ENCODE results near the gene KLF13. TPM values are rescaled to one million over a fixed set of nuclear protein-coding genes. Genes with fewer than 3 reads are reported as not detected.

KLF13 gene
- total RNA-seq, 1 experiment from 2014 or later = 60.1 TPM

DNA sequence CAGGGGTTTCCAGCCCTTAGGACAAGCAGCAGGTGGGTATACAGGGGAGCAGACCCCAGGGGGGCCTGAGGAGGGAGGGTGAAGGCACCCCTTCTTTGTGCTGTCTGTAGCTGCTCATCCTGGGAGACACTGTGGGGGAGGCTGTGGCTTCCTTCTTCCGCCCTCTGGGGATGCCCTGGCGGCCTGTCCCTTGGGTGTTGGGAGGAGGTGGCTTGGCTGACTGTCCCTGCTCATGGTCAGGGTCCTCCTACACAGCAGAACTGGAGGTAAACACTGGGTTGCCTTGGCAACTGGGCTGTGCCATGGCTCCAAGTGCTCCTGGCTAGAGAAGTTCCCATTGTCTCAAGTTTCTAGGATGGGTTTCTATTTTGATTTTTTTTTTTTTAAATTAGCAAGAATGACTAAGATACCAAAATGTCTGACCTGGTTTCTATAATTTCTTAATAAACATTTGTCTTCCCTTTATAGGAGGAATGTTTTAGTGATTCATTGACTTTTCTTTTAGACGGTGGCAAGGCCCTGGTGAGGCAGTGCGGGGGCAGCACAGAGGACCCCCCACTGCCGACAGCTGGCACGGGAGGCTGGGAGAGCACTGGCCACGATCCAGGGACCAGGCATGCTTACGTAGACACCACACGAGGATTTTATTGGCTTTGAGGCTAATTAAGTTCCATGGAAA, 12.4 kb downstream of the KLF13 start:
- POLR2A ChIA-PET = no interaction called here
- H3K9me2 ChIP-seq (ENCODE audit: insufficient read depth) = no peaks in the 10 kb centered on the region
- no peak overlapping the region for H2AFZ ChIP-seq (ENCODE audit: low read depth, low read length, poor library complexity, severe bottlenecking)
- H3K9me3 ChIP-seq (ENCODE audit: control insufficient read depth in 1 of 2, insufficient read depth in 1 of 2, low read depth in 1 of 2, low read length in 2 of 2) = no peaks in the 10 kb centered on the region
- RAD21 ChIA-PET (ENCODE audit: low non-redundant PET in 1 of 2, low total read pairs in 2 of 2, uncharacterized antibody in 2 of 2, unreplicated experiment in 2 of 2) = no interaction called here
- no TSS peak for BruUV-seq (replicated peaks)
- H3K79me2 ChIP-seq (ENCODE audit: insufficient read depth, low read length) = peaks cover 74% of the 10 kb centered on the region
- no peaks in the 10 kb centered on the region for H3K27me3 ChIP-seq (ENCODE audit: insufficient read depth, low read length)
- peaks cover 7% of the 10 kb centered on the region in 2 experiments; a peak in 3 of 4 replicates for H3K4me1 ChIP-seq (ENCODE audit: control insufficient read depth in 1 of 2, insufficient read depth in 2 of 2, low read length in 2 of 2)
- no peak overlapping the region for H3K27ac ChIP-seq (ENCODE audit: low read depth, low read length)
- intact Hi-C loops (cut with micrococcal nuclease) = no loop called here
- no peaks in the 10 kb centered on the region for H4K20me1 ChIP-seq (ENCODE audit: insufficient read depth)
- H3K36me3 ChIP-seq (ENCODE audit: control insufficient read depth in 1 of 2, insufficient read depth in 2 of 2, low read length in 2 of 2) = no peaks in the 10 kb centered on the region
- H3K4me3 ChIP-seq (replicated peaks in 1 of 2; ENCODE audit: low read depth in 1 of 2, low read length in 2 of 2) = no peak overlapping the region
- DNase-seq (ENCODE audit: low read depth, low spot score) (no peak), ATAC-seq (no peak)
- CTCF ChIA-PET = no interaction called here
- no peak overlapping the region for H3K9ac ChIP-seq (ENCODE audit: low read length)
- TF ChIP-seq, protein P1, sequence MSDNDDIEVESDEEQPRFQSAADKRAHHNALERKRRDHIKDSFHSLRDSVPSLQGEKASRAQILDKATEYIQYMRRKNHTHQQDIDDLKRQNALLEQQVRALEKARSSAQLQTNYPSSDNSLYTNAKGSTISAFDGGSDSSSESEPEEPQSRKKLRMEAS (IDR thresholded peaks at IDR 0.05) = no peak
- TF ChIP-seq, protein P2, sequence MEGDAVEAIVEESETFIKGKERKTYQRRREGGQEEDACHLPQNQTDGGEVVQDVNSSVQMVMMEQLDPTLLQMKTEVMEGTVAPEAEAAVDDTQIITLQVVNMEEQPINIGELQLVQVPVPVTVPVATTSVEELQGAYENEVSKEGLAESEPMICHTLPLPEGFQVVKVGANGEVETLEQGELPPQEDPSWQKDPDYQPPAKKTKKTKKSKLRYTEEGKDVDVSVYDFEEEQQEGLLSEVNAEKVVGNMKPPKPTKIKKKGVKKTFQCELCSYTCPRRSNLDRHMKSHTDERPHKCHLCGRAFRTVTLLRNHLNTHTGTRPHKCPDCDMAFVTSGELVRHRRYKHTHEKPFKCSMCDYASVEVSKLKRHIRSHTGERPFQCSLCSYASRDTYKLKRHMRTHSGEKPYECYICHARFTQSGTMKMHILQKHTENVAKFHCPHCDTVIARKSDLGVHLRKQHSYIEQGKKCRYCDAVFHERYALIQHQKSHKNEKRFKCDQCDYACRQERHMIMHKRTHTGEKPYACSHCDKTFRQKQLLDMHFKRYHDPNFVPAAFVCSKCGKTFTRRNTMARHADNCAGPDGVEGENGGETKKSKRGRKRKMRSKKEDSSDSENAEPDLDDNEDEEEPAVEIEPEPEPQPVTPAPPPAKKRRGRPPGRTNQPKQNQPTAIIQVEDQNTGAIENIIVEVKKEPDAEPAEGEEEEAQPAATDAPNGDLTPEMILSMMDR (IDR thresholded peaks at IDR 0.05 in 2 of 3, conservative IDR thresholded peaks at IDR 0.05 in 1 of 3; ENCODE audit: borderline replicate concordance in 1 of 3, insufficient read depth in 1 of 3, low read depth in 2 of 3, low read length in 2 of 3) = no peak
- TF ChIP-seq, protein P3, sequence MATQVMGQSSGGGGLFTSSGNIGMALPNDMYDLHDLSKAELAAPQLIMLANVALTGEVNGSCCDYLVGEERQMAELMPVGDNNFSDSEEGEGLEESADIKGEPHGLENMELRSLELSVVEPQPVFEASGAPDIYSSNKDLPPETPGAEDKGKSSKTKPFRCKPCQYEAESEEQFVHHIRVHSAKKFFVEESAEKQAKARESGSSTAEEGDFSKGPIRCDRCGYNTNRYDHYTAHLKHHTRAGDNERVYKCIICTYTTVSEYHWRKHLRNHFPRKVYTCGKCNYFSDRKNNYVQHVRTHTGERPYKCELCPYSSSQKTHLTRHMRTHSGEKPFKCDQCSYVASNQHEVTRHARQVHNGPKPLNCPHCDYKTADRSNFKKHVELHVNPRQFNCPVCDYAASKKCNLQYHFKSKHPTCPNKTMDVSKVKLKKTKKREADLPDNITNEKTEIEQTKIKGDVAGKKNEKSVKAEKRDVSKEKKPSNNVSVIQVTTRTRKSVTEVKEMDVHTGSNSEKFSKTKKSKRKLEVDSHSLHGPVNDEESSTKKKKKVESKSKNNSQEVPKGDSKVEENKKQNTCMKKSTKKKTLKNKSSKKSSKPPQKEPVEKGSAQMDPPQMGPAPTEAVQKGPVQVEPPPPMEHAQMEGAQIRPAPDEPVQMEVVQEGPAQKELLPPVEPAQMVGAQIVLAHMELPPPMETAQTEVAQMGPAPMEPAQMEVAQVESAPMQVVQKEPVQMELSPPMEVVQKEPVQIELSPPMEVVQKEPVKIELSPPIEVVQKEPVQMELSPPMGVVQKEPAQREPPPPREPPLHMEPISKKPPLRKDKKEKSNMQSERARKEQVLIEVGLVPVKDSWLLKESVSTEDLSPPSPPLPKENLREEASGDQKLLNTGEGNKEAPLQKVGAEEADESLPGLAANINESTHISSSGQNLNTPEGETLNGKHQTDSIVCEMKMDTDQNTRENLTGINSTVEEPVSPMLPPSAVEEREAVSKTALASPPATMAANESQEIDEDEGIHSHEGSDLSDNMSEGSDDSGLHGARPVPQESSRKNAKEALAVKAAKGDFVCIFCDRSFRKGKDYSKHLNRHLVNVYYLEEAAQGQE (IDR thresholded peaks at IDR 0.05; ENCODE audit: low read depth) = no peak
- no peak for TF ChIP-seq POLR2AphosphoS5 (IDR thresholded peaks at IDR 0.05; ENCODE audit: low read depth, low read length)
- no peak for TF ChIP-seq POLR2A (IDR thresholded peaks at IDR 0.05; ENCODE audit: borderline replicate concordance, extremely low read depth, insufficient read depth, insufficient read length)
- TF ChIP-seq YY1 (IDR thresholded peaks at IDR 0.05; ENCODE audit: extremely low read depth, insufficient replicate concordance, low read depth, low read length) = no peak
- no peak for TF ChIP-seq TCF7L2 (IDR thresholded peaks at IDR 0.05; ENCODE audit: borderline replicate concordance, extremely low read depth, insufficient read depth, insufficient read length)
- no peak for TF ChIP-seq FOSL1 (IDR thresholded peaks at IDR 0.05; ENCODE audit: low read depth)
- no peak overlapping the region for H3K4me2 ChIP-seq (ENCODE audit: low read length)

All from HCT116 (cell line).